ENCODE measurements around the gene PIGQ.

GRCh38 chr16:564690-565418 is 4.9 kb upstream of the PIGQ start:
- no peak for TF ChIP-seq REST (IDR thresholded peaks at IDR 0.05; ENCODE audit: insufficient read depth in 1 of 2, low read depth in 2 of 2, low read length in 1 of 2)
- TF ChIP-seq CTCF (IDR thresholded peaks at IDR 0.05), result no peak
- TF ChIP-seq POLR2AphosphoS5 (IDR thresholded peaks at IDR 0.05; ENCODE audit: low read depth, low read length), result no peak
- no peak for TF ChIP-seq SIN3A (IDR thresholded peaks at IDR 0.05; ENCODE audit: borderline replicate concordance, insufficient read depth, low read depth, low read length)
